ENCODE results near the gene COL24A1.

Gene COL24A1

GRCh38 chr1:85762804-85763203, 393.8 kb downstream of the COL24A1 start:
- ATAC-seq (ENCODE audit: insufficient read depth, low read depth) (no peak), DNase-seq (no peak)
- H3K4me2 ChIP-seq (ENCODE audit: insufficient read depth, low read length) = no peak overlapping the region
- no peak overlapping the region for H3K4me3 ChIP-seq (ENCODE audit: low read depth in 1 of 2, low read length in 2 of 2)
- H3K9ac ChIP-seq (ENCODE audit: low read depth, low read length) = no peak overlapping the region
- TF ChIP-seq EZH2 (IDR thresholded peaks at IDR 0.05; ENCODE audit: borderline replicate concordance, low read depth, low read length, severe bottlenecking) = no peak
- TF ChIP-seq CTCF (IDR thresholded peaks at IDR 0.05; ENCODE audit: borderline replicate concordance, extremely low read depth, low read length, poor library complexity, severe bottlenecking) = no peak
- H3K27ac ChIP-seq (ENCODE audit: low read length) = no peak overlapping the region
- H3K4me1 ChIP-seq (ENCODE audit: insufficient read depth, low read length) = no peaks in the 10 kb centered on the region
- no peaks in the 10 kb centered on the region for H3K9me3 ChIP-seq (ENCODE audit: insufficient read depth, low read length, severe bottlenecking)
- H3K27me3 ChIP-seq (ENCODE audit: insufficient read depth, low read length, poor library complexity) = no peaks in the 10 kb centered on the region
- H4K20me1 ChIP-seq (ENCODE audit: insufficient read depth, low read length) = no peaks in the 10 kb centered on the region
- H3K36me3 ChIP-seq (ENCODE audit: insufficient read depth, low read length) = no peaks in the 10 kb centered on the region
- no peaks in the 10 kb centered on the region for H3K79me2 ChIP-seq (ENCODE audit: insufficient read depth, low read length)
- H2AFZ ChIP-seq (ENCODE audit: low read depth, low read length) = no peak overlapping the region

GRCh38 chr1:85756864-85757263, 399.7 kb downstream of the COL24A1 start:
- no peaks in the 10 kb centered on the region for H3K4me1 ChIP-seq (ENCODE audit: insufficient read depth, low read length)
- H3K4me3 ChIP-seq (ENCODE audit: low read depth in 1 of 2, low read length in 2 of 2) = no peak overlapping the region
- H3K4me2 ChIP-seq (ENCODE audit: insufficient read depth, low read length) = no peak overlapping the region
- H3K36me3 ChIP-seq (ENCODE audit: insufficient read depth, low read length) = no peaks in the 10 kb centered on the region
- H3K79me2 ChIP-seq (ENCODE audit: insufficient read depth, low read length) = no peaks in the 10 kb centered on the region
- H3K27ac ChIP-seq (ENCODE audit: low read length) = no peak overlapping the region
- H4K20me1 ChIP-seq (ENCODE audit: insufficient read depth, low read length) = no peaks in the 10 kb centered on the region
- TF ChIP-seq EZH2 (IDR thresholded peaks at IDR 0.05; ENCODE audit: borderline replicate concordance, low read depth, low read length, severe bottlenecking) = no peak
- no peak for TF ChIP-seq CTCF (IDR thresholded peaks at IDR 0.05; ENCODE audit: borderline replicate concordance, extremely low read depth, low read length, poor library complexity, severe bottlenecking)
- DNase-seq (no peak), ATAC-seq (ENCODE audit: insufficient read depth, low read depth) (no peak)
- H2AFZ ChIP-seq (ENCODE audit: low read depth, low read length) = no peak overlapping the region
- H3K27me3 ChIP-seq (ENCODE audit: insufficient read depth, low read length, poor library complexity) = no peaks in the 10 kb centered on the region
- H3K9ac ChIP-seq (ENCODE audit: low read depth, low read length) = no peak overlapping the region
- no peaks in the 10 kb centered on the region for H3K9me3 ChIP-seq (ENCODE audit: insufficient read depth, low read length, severe bottlenecking)

GRCh38 chr1:85748120-85748519, 408.5 kb downstream of the COL24A1 start:
- no peaks in the 10 kb centered on the region for H3K36me3 ChIP-seq (ENCODE audit: insufficient read depth, low read length)
- H3K4me3 ChIP-seq (ENCODE audit: low read depth in 1 of 2, low read length in 2 of 2) = no peak overlapping the region
- no peak overlapping the region for H2AFZ ChIP-seq (ENCODE audit: low read depth, low read length)
- no peaks in the 10 kb centered on the region for H3K27me3 ChIP-seq (ENCODE audit: insufficient read depth, low read length, poor library complexity)
- no peaks in the 10 kb centered on the region for H3K9me3 ChIP-seq (ENCODE audit: insufficient read depth, low read length, severe bottlenecking)
- no peak overlapping the region for H3K4me2 ChIP-seq (ENCODE audit: insufficient read depth, low read length)
- no peaks in the 10 kb centered on the region for H4K20me1 ChIP-seq (ENCODE audit: insufficient read depth, low read length)
- H3K79me2 ChIP-seq (ENCODE audit: insufficient read depth, low read length) = no peaks in the 10 kb centered on the region
- no peaks in the 10 kb centered on the region for H3K4me1 ChIP-seq (ENCODE audit: insufficient read depth, low read length)
- no peak for DNase-seq
- TF ChIP-seq CTCF (IDR thresholded peaks at IDR 0.05; ENCODE audit: borderline replicate concordance, extremely low read depth, low read length, poor library complexity, severe bottlenecking) (no peak), EZH2 (IDR thresholded peaks at IDR 0.05; ENCODE audit: borderline replicate concordance, low read depth, low read length, severe bottlenecking) (no peak)
- H3K27ac ChIP-seq (ENCODE audit: low read length) = no peak overlapping the region
- ATAC-seq (ENCODE audit: insufficient read depth, low read depth) = no peak
- no peak overlapping the region for H3K9ac ChIP-seq (ENCODE audit: low read depth, low read length)

- TF ChIP-seq CTCF (IDR thresholded peaks at IDR 0.05; ENCODE audit: borderline replicate concordance, extremely low read depth, low read length, poor library complexity, severe bottlenecking) (no peak), EZH2 (IDR thresholded peaks at IDR 0.05; ENCODE audit: borderline replicate concordance, low read depth, low read length, severe bottlenecking) (no peak)
- ATAC-seq (ENCODE audit: insufficient read depth, low read depth) (no peak), DNase-seq (no peak)
- Histone ChIP-seq H3K27me3 (ENCODE audit: insufficient read depth, low read length, poor library complexity) (no peaks in the 10 kb centered on the region), H3K4me1 (ENCODE audit: insufficient read depth, low read length) (no peaks in the 10 kb centered on the region), H2AFZ (ENCODE audit: low read depth, low read length) (no peak overlapping the region), H3K4me2 (ENCODE audit: insufficient read depth, low read length) (no peak overlapping the region), H3K9ac (ENCODE audit: low read depth, low read length) (no peak overlapping the region), H3K79me2 (ENCODE audit: insufficient read depth, low read length) (no peaks in the 10 kb centered on the region), H3K4me3 (ENCODE audit: low read depth in 1 of 2, low read length in 2 of 2) (no peak overlapping the region), H3K9me3 (ENCODE audit: insufficient read depth, low read length, severe bottlenecking) (no peaks in the 10 kb centered on the region), H4K20me1 (ENCODE audit: insufficient read depth, low read length) (no peaks in the 10 kb centered on the region), H3K36me3 (ENCODE audit: insufficient read depth, low read length) (no peaks in the 10 kb centered on the region), H3K27ac (ENCODE audit: low read length) (no peak overlapping the region)
Measured at GRCh38 chr1:85746777-85747176, 409.8 kb downstream of the COL24A1 start.
